Caco-2 (cell line): ENCODE results near the gene KLHL34. TPM values are rescaled to one million over a fixed set of nuclear protein-coding genes. Genes with fewer than 3 reads are reported as not detected.

ENCODE experiments used
- BruUV-seq: library from RNA; stranded (reverse); fragments of 400-500 nt; replicated peaks from 2 replicates; lab custom pipeline; 2021; lab: Mats Ljungman, UMichigan
- CTCF ChIA-PET: fragments of 300-600 bp; sonication (Branson Sonifier 250); formaldehyde crosslinking; loops from one replicate; lab custom pipeline; 2022; ENCODE audit warnings: antibody characterized with exemption; lab: Charles Lee
- POLR2A ChIA-PET: fragments of 300-600 bp; sonication (Branson Sonifier 250); formaldehyde crosslinking; loops from one replicate; lab custom pipeline; 2022; ENCODE audit warnings: antibody characterized with exemption; lab: Charles Lee
- DNase-seq, 2 experiments: peaks; one replicate each; pipeline versions ENCODE4 v3.0.0 to v3.0.0-alpha.2; 2020 to 2022
- H3K27me3 ChIP-seq: replicated peaks from 2 replicates; pipeline ENCODE4 v1.6.0; 2011; ENCODE audit warnings: low read length; ENCODE audit not compliant: control insufficient read depth, insufficient read depth
- H3K36me3 ChIP-seq: 2 replicates; pipeline ENCODE4 v1.5.1; 2011; ENCODE audit warnings: low read length; ENCODE audit not compliant: control insufficient read depth, insufficient read depth
- H3K4me1 ChIP-seq: fragments of 250-450 bp; sonication (Bioruptor Pico); 2 replicates; pipeline ENCODE4 v1.5.1; 2020; ENCODE audit warnings: mild to moderate bottlenecking
- H3K4me3 ChIP-seq: 2 replicates; pipeline ENCODE4 v1.5.1; 2011; ENCODE audit warnings: low read depth, mild to moderate bottlenecking, control low read depth, low read length
- H3K9me3 ChIP-seq: fragments of 250-450 bp; sonication (Bioruptor Pico); 2 replicates; pipeline ENCODE4 v1.5.1; 2020; ENCODE audit warnings: mild to moderate bottlenecking, moderate library complexity
- H3K27ac Mint-ChIP-seq: one replicate; pipeline ENCODE4 v1.8.0; 2022; ENCODE audit warnings: mixed read lengths; ENCODE audit not compliant: unreplicated experiment
- H3K27me3 Mint-ChIP-seq: one replicate; pipeline ENCODE4 v1.8.0; 2022; ENCODE audit warnings: mixed read lengths; ENCODE audit not compliant: insufficient read depth, unreplicated experiment
- H3K36me3 Mint-ChIP-seq: one replicate; pipeline ENCODE4 v1.8.0; 2022; ENCODE audit warnings: mild to moderate bottlenecking, mixed read lengths; ENCODE audit not compliant: insufficient read depth, unreplicated experiment
- H3K4me1 Mint-ChIP-seq: one replicate; pipeline ENCODE4 v1.8.0; 2022; ENCODE audit warnings: low read depth, mixed read lengths; ENCODE audit not compliant: unreplicated experiment
- H3K4me3 Mint-ChIP-seq: one replicate; pipeline ENCODE4 v1.8.0; 2022; ENCODE audit warnings: mild to moderate bottlenecking, moderate library complexity, mixed read lengths; ENCODE audit not compliant: unreplicated experiment
- H3K9me3 Mint-ChIP-seq: one replicate; pipeline ENCODE4 v1.8.0; 2022; ENCODE audit warnings: mixed read lengths; ENCODE audit not compliant: unreplicated experiment
- CTCF ChIP-seq, 2 experiments: fragments of 200-600 bp in 1 of 2; IDR thresholded peaks; 1 replicate in 1 of 2; 2 replicates in 1 of 2; pipeline versions ENCODE4 v1.5.1 to v1.8.0; 2011 to 2022; ENCODE audit warnings: antibody characterized with exemption in 1 of 2, control low read depth in 1 of 2, inconsistent platforms in 1 of 2, low read depth in 1 of 2, low read length in 1 of 2, mild to moderate bottlenecking in 1 of 2, moderate library complexity in 1 of 2; ENCODE audit not compliant: insufficient read depth in 1 of 2, severe bottlenecking in 1 of 2, unreplicated experiment in 1 of 2
- intact Hi-C: fragments of 100-400 bp; cut with micrococcal nuclease; formaldehyde crosslinking; loops from one replicate; pipeline ENCODE4 v1.10.0; 2022; ENCODE audit not compliant: unreplicated experiment
- total RNA-seq: library from RNA; stranded (reverse); gene quantifications from 2 replicates; pipeline ENCODE4 v1.2.3, GENCODE V29; 2022

KLHL34 gene
- total RNA-seq, 1 experiment from 2014 or later: not detected

- H3K9me3 ChIP-seq: peaks cover under 1% of the 10 kb centered on the region; the same call in 1 of the 2 replicates
- ChIA-PET CTCF (no interaction called here), POLR2A (no interaction called here)
- Mint-ChIP-seq H3K27me3 (no peaks in the 10 kb centered on the region), H3K36me3 (peaks cover 10% of the 10 kb centered on the region), H3K4me3 (peak overlapping the region; percentile 74), H3K27ac (peak overlapping the region; percentile 94), H3K9me3 (peaks cover 3% of the 10 kb centered on the region), H3K4me1 (peaks cover 26% of the 10 kb centered on the region)
- DNase-seq: peak; percentile 3 to 34
- H3K36me3 ChIP-seq: no peaks in the 10 kb centered on the region
- intact Hi-C loops: loop anchor here (5.0 to 10.0 kb wide), 2 partner anchors 49 to 157 kb away; partner anchors contain the start of gene MBTPS2
- TF ChIP-seq CTCF (IDR thresholded peaks at IDR 0.05; ENCODE audit: insufficient read depth in 1 of 2, low read depth in 1 of 2, low read length in 1 of 2, severe bottlenecking in 1 of 2, unreplicated experiment in 1 of 2): no peak
- H3K27me3 ChIP-seq: no peaks in the 10 kb centered on the region
- BruUV-seq: no TSS peak
- H3K4me3 ChIP-seq: no peak overlapping the region
- H3K4me1 ChIP-seq: peaks cover 35% of the 10 kb centered on the region
Observed at GRCh38 chrX:21678048-21678612, 20.0 kb upstream of the KLHL34 start.

- CTCF ChIA-PET: interaction anchor here (2.5 kb wide), 1 partner anchor 49 kb away, joined by 10 read pairs; no protein-coding TSS in a partner anchor
- peak overlapping the region; percentile 74 for H3K4me3 Mint-ChIP-seq
Observed at GRCh38 chrX:21675931-21676330, 17.8 kb upstream of the KLHL34 start.

More at GRCh38 chrX:21675931-21676330, 17.8 kb upstream of the KLHL34 start:
- peaks cover 4% of the 10 kb centered on the region; the same call in 1 of the 2 replicates for H3K9me3 ChIP-seq
- H3K27me3 Mint-ChIP-seq: no peaks in the 10 kb centered on the region
- H3K36me3 ChIP-seq: no peaks in the 10 kb centered on the region
- peak; percentile 64 to 77 for DNase-seq
- H3K4me3 ChIP-seq: no peak overlapping the region
- peaks cover 7% of the 10 kb centered on the region for H3K9me3 Mint-ChIP-seq
- no peaks in the 10 kb centered on the region for H3K27me3 ChIP-seq
- POLR2A ChIA-PET: no interaction called here
- TF ChIP-seq CTCF (IDR thresholded peaks at IDR 0.05; ENCODE audit: insufficient read depth in 1 of 2, low read depth in 1 of 2, low read length in 1 of 2, severe bottlenecking in 1 of 2, unreplicated experiment in 1 of 2): no peak
- intact Hi-C loops: loop anchor here (1.0 to 10.0 kb wide), 4 partner anchors 29 to 159 kb away; partner anchors contain the start of gene MBTPS2
- H3K4me1 Mint-ChIP-seq: peaks cover 26% of the 10 kb centered on the region
- peak overlapping the region; percentile 94 for H3K27ac Mint-ChIP-seq
- peaks cover 35% of the 10 kb centered on the region for H3K4me1 ChIP-seq
- H3K36me3 Mint-ChIP-seq: peaks cover 10% of the 10 kb centered on the region
- BruUV-seq: no TSS peak
